Right kidney (tissue), 1 donor: ENCODE results near the gene ANKRD16.
A peak's percentile ranks its signal among the peaks of the same experiment; 100 is the strongest.
"Not testable (repeated sequence)": the region's sequence is repeated elsewhere in the genome, so short reads cannot be mapped to it uniquely, and the experiment has no call there.

Experiments
- DNase-seq: peaks from one replicate; pipeline ENCODE4 v3.0.0-alpha.2; 2016

Gene ANKRD16

GRCh38 chr10:5876181-5876768, 13.4 kb downstream of the ANKRD16 start:
- DNase-seq, result no peak

DNA sequence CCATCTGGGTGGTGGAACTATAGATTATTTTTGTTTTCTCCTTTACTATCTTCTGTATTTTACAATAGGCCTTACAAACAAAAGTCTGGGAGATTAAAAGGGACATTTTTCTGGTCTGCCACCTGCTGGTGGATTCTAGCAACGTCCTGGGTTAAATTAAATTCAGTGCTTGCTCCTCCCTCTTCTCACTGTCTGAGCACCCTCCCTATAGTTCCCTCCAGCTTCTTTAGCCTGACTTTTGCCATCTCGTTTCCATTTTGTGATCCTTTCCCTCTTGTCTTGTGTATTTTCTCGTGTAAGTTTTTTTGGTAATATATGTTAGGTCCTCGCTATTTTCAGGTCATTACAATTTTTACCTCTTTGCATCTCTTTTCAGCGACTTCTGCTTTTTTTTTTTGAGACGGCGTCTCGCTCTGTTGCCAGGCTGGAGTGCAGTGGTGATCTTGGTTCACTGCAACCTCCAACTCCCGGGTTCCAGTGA, 16.1 kb downstream of the ANKRD16 start:
- peak; percentile 65 for DNase-seq

GRCh38 chr10:5871596-5871995, 18.1 kb downstream of the ANKRD16 start:
- no peak for DNase-seq

DNA sequence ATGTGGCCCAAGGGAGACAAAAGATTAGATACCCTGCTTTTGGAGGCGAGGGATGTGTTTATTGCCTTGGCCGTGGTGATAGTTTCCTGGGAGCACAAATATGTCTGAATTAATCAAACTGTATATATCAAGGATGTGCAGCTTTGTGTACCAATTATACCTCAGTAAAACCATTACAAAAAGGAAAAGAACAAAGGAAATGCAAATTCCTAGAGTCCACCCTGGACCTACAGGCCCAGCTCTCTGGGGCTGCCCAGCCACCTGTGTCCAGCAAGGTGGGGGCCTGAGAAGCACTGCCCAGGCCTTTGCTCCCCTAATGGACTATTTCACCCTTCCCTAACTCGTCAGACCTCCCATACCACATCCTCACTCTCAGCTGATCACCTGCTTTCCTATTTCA, 20.5 kb downstream of the ANKRD16 start:
- no peak for DNase-seq

DNA sequence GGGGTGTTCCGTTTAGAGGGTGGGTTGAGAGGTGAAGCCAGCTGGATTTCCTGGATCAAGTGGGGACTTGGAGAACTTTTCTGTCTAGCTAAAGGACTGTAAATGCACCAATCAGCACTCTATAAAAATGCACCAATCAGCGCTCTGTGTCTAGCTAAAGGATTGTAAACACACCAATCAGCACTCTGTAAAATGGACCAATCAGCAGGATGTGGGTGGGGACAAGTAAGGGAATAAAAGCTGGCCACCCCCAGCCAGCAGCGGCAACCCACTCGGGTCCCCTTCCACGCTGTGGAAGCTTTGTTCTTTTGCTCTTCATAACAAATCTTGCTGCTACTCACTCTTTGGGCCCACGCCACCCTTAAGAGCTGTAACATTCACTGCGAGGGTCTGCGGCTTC, 21.3 kb downstream of the ANKRD16 start:
- not testable (repeated sequence) for DNase-seq

DNA sequence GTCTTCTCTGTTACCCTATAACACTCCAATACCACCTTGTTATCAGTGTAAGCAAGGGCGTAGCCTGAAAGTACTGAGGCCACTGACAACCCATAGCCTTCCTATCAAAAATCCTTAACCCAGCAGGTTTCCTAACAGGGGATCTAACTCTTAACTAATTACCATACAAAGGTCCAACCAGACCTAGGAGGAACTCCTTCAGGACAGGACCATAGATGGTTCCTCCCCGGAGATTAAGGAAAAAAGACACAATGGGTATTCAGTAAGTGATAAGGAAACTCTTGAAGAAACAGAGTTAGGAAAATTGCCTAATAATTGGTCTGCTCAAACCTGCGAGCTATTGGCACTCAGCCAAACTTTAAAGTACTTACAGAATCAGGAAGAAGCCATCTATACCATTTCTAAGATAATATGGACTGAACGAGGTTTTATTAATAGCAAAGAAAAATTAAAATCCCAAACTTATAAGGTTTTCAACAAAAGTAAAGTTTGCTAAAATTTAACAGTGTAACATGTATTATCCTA, 22.5 kb downstream of the ANKRD16 start:
- DNase-seq, result not testable (repeated sequence)

DNA sequence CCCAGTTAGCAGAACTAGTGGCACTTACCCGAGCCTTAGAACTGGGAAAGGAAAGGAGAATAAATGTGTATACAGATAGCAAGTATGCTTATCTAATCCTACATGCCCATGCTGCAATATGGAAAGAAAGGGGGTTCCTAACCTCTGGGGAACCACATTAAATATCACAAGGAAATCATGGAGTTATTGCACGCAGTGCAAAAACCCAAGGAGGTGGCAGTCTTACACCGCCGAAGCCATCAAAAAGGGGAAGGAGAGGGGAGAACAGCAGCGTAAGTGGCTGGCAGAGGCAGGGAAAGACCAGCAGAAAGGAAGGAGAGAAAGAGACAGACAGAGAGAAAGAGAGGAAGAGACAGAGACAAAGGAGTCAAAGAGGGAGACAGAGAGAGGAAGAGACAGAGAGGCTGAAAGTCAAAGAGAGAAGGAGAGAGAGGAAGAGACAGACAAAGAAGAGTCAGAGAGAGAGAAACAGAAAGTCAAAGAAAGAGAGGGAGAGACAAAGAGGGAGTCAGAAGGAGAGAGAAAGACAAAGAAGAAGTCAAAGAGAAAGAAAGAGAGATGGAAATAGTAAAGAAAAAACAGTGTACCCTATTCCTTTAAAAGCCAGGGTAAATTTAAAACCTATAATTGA, 23.1 kb downstream of the ANKRD16 start:
- DNase-seq, result not testable (repeated sequence)

GRCh38 chr10:5862981-5863685, 26.6 kb downstream of the ANKRD16 start:
- not testable (repeated sequence) for DNase-seq

GRCh38 chr10:5862360-5862961, 27.2 kb downstream of the ANKRD16 start:
- no peak for DNase-seq

- no peak for DNase-seq
These were observed 29.6 kb downstream of the ANKRD16 start for GRCh38 chr10:5860066-5860465.

GRCh38 chr10:5858811-5859210, 30.9 kb downstream of the ANKRD16 start:
- no peak for DNase-seq

DNA sequence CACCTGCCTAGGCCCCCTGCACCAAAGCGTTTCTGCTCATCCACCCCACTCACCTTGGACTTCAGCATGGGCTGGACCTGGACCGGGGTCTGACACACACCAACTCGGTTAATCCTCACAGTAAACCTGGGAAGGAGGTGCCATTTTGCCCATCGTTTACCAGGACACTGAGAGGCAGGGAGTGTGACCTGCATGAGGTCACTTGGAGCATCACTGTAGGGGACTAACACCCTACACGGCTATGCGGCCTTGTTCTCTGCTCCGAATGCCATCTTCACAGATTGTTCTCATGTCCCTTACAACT, 33.0 kb downstream of the ANKRD16 start:
- DNase-seq, result no peak

- DNase-seq, result no peak
These were observed 33.6 kb downstream of the ANKRD16 start for GRCh38 chr10:5855979-5856700.

- DNase-seq, result no peak
These were observed 35.6 kb downstream of the ANKRD16 start for GRCh38 chr10:5854131-5854475.

GRCh38 chr10:5846667-5847066, 43.0 kb downstream of the ANKRD16 start:
- not testable (repeated sequence) for DNase-seq

DNA sequence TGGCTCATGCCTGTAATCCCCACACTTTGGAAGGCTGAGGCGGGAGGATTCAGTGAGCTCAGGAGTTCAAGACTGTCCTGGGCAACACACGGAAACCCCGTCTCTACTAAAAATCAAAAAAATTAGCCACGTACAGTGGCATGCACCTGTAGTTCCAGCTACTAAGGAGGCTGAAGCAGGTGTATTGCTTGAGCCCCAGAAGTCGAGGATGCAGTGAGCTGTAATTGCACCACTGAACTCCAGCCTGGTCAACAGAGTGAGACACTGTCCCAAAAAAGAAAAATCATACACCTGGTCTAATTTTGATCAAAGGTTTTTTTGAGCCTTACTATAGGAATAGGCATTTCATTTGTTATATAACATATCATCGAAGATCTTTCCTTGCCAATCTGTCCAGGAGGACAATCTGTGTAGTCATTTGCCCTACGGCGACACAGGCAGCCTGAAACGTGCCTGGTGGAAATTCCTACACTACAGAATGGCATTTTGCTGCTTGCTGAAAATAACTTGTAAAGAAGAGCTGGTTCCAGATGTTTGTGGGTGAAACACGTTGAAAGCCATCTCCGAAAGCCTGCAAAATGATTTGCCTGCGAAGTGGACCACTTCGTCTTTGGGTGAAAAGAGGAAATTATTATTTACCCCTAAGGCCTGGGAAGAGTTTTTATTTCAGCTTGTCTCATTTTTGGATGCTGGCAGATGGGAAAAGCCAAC, 45.2 kb downstream of the ANKRD16 start:
- peak; percentile 31 for DNase-seq

- no peak for DNase-seq
These were observed 45.9 kb downstream of the ANKRD16 start for GRCh38 chr10:5843686-5844344.

- DNase-seq, result no peak
These were observed 47.7 kb downstream of the ANKRD16 start for GRCh38 chr10:5841965-5842364.

DNA sequence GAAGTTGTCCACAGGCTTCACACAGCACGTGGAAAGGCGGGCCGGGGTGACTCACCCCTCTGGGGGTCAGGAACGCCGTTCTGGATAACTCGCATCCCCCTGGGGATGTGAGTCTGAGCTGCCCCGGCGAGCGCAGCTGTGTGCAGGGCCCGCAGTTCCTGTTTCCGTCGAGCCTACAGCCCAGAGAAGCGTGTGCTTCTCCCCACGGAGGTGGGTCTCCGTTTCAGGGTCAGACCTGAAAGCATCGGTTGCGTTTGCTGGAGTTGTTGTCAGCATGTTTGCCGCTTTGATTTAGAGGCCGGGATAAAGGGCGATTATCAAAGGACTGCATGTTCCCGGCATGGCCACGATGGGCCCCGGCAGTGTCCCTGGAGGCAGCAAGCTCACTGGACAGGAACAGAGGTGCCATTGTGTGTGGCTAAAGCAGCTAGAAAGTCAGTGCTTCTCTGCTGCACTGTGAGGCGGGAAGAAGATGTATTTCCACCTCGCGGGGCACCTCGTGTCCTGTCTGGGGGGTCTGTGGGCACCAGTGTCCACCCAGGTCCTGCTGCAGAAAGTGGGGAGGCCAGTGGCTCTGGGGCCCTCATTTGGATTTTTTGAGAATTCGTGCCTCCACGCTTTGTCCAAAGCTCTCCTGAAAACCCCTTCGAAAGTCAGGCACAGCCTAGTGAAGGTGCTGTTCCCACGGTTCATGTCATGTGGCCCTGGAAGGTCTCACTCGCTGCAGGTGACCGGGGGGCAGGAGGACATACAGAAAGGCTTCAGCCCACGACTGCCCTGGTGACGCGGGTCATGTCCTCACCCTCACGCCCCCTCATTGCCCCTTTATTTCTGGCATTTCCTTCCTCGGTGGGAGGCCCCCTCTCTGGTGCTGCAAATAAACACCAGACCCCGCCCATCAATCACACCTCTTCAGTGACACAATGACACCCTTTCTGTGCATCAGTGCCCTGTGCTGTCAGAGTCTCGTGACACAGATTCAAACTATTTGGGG, 49.1 kb downstream of the ANKRD16 start:
- peak; percentile 70 for DNase-seq

DNA sequence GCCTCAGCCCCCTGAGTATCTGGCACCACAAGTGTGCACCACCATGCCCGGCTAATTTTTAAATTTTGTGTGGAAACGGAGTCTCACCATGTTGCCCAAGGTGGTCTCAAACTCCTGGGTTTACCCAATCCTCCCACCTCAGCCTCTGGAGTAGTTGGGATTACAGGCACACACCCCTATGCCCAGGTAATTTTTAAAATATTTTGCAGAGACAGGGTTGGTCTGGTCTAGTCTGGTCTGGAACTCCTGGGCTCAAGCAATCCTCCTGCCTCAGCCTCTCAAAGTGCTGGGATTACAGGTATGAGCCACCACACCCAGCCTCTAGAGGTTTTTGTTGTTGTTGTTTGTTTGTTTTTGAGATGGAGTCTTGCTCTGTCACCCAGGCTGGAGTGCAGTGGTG, 53.5 kb downstream of the ANKRD16 start:
- DNase-seq, result not testable (repeated sequence)
